Epidermal melanocyte (primary cell): ENCODE data around the gene PROX1.

Source experiments
- DNase-seq: peaks from one replicate; pipeline ENCODE4 v3.0.0; 2011; ENCODE audit warnings: low spot score; ENCODE audit not compliant: insufficient read length

Gene PROX1, protein sequence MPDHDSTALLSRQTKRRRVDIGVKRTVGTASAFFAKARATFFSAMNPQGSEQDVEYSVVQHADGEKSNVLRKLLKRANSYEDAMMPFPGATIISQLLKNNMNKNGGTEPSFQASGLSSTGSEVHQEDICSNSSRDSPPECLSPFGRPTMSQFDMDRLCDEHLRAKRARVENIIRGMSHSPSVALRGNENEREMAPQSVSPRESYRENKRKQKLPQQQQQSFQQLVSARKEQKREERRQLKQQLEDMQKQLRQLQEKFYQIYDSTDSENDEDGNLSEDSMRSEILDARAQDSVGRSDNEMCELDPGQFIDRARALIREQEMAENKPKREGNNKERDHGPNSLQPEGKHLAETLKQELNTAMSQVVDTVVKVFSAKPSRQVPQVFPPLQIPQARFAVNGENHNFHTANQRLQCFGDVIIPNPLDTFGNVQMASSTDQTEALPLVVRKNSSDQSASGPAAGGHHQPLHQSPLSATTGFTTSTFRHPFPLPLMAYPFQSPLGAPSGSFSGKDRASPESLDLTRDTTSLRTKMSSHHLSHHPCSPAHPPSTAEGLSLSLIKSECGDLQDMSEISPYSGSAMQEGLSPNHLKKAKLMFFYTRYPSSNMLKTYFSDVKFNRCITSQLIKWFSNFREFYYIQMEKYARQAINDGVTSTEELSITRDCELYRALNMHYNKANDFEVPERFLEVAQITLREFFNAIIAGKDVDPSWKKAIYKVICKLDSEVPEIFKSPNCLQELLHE

DNA sequence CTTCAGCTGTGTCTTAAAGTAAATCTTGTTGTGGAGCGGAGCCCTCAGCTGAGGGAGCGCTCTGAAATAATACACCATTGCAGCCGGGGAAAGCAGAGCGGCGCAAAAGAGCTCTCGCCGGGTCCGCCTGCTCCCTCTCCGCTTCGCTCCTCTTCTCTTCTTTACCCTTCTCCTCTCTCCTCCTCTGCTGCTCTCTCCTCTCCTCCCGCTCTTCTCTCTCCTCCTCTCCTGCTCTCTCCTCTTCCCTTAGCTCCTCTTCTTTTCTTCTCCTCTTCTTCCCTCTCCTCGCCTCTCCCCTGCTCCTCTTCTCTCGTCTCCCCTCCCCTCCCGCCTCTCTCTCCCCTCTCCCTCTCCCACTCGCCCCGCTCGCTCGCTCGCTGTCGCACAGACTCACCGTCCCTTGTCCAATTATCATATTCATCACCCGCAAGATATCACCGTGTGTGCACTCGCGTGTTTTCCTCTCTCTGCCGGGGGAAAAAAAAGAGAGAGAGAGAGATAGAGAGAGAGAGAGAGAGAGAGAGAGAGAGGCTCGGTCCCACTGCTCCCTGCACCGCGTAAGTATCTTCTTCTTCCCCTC lies at the start of gene PROX1:
Gene PROX1 (plus strand): TSS at position 47 of the 580 bp plus-strand sequence. CDS start 8,563 bp downstream, outside the sequence.
- DNase-seq: no peak

DNA sequence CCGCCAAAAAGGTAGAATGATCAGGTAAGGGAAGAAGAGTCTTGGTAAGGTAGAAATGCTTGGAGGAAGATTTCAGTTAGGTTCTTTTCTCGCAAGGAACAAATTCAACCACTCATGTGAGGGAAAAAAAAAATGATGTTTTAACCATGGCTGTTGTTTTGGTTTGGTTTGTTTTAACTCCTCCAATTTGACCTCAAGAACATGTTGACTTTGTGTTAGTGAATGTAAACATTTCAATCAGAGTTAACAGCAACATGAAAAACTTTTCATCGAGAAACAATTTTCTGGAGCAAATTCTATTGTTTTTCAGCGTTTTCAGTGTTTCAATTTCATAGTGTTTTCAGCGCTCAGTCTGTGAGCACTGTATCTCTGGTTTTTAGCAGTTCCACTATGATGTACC lies 49.0 kb upstream of the PROX1 start:
- DNase-seq: no peak

DNA sequence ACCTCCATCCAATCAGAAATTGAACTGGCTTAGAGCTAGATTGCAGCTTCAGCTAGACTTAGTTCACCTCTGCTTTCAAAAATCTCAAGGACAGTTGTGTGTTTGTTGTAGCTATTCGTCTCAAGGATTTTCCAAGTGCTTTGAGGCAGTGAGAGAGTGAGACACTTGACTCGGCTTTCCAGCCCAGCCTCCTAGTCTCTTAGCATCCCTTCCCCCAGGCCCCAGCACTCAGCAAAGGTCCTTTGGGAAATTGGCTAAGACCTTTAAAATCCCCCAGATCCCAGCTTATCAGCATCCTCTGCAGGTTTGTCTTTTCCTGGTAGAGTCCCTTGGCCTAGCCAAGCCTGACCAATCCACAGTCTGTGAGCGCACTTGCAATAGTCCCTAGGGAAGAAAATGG lies 47.9 kb upstream of the PROX1 start:
- DNase-seq: no peak

DNA sequence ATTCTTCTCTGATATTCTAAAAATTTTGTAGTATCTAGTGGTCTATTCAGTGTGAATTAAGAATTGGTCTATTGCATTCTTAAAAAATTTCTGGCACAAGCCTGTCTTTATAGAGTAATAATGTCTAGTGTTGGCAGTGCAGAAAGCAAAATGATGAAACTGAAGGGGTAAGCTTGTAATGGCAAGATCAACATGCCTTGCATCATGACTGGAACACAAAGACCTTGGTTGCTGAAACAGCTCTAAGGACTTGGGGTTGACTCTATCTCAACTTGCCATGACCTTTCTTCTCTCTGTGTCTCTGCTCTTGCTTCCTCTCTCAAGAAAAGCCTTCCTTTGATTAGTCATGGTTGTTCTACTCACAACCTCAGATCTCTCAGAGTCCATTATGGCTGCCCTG lies 46.8 kb upstream of the PROX1 start:
- DNase-seq: no peak

DNA sequence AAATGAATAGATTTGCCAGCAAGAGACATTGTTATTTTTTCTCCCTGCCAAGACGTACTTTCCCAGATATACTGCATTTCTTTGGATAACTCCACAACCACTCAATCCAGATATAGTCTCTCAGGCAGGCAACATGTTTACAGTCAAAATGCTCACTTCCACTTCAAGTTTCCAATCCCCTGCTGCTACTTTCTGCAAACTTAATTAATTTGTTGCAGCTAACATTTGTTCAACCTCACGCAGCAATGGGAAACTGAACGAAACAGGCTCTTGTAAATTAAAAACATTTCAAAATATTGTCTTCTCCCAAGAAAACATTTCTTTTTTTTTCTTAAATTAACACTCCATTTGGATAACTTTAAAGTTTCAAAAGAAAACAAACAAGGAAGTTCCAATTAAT lies 45.7 kb upstream of the PROX1 start:
- no peak for DNase-seq

DNA sequence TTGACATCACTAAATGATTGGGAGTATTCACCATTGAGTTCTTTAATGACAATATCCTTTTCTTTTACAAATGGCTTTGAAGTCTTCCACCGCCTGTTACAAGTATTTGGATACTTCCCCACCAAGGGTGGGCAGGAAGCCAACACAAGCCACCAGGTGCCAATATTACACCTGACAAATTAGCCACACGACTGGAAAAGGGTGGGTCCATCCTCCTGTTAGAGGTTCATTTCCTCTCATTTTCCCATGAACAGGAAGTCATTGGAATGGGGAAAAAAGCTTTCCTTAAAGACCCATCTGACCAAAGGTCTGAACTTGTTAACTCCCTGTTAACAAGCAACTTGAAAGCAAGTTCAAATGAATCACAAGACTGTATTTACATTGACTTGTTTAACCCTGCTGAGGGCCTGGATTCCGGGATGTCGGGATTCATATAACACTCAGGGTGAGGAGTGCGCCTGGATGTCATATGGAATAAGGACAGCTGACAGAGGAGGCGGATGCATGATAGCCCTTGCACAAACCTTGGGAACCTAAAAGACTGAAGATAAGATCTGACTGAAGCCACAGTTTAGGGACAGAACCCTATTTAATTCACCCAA lies 40.5 kb upstream of the PROX1 start:
- no peak for DNase-seq

DNA sequence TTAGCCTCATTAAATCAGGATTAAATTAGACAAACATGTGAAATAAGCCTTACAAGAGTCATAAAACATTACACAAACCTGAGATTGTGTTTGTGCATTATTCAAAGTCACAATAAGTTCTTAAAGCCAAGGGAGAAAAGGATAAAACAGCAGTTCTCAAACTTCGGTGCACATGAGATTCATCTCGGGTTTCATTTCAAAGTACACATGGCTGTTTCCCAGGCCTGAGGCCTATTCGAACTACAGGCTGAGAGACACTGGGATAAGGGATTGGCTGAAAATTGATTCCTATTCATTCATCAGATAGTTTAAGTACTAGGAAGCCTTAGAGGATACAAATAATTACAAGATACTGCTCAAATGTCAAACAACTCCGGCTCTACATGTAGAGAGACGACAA lies 35.9 kb upstream of the PROX1 start:
- no peak for DNase-seq

DNA sequence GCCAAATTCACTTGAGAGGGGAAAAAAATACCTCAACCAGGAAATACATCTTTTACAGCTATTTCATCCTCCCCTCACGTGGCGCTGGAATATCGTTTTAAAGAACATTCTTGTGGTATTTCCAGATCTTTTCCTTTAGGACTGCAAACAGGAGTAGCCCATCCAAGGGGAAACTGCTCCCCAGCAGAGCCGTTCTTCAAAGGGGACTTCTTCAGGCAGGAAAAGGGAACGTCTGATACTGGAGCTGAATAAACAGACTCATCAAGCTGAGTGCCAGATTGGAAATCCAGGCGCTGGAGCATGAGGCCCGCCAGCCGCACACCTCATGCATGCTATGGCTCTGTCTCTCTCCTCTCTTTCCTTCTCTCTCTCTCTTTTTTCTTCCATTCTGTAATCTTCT lies 34.0 kb upstream of the PROX1 start:
- DNase-seq: no peak

DNA sequence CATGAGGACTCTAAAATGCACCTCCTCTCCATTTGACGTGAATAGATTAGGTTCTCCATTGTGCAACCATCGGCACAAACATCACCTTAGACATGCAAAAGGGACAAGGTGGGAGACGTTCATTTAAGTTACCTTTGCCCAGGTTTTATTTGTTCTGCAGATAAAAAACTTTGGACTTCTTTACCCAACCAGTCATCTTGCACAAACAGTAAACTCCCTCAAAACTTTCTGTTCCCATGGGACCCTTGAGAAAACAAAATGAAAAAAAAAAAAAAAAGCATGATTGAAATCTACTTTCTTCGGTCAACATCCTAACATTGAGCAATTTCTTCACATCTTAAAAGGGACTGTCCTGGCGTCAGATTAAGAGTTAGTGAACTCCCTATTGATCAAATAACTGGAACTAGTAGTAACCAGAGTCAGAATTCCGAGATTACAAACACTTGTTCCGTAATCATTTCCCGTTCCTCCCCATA lies 31.4 kb upstream of the PROX1 start:
- DNase-seq: no peak

DNA sequence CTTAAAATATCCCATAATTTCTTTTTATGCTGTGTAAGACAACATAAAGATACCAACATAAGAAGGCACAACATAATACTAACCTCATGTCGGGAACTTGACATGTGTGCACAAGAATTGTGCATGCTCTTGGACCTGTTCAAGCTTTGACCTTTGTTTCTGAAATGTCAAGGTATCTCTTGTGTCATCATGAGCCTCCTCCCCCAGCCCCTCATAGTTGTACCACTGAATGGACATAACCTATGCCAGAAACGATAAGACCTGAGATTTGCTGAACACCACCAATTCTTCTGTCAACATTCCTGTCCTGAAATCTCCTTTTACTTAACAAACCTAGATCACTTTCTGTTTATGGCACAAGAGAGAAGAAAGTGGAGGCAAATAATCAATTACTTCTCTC lies 29.4 kb upstream of the PROX1 start:
- no peak for DNase-seq

DNA sequence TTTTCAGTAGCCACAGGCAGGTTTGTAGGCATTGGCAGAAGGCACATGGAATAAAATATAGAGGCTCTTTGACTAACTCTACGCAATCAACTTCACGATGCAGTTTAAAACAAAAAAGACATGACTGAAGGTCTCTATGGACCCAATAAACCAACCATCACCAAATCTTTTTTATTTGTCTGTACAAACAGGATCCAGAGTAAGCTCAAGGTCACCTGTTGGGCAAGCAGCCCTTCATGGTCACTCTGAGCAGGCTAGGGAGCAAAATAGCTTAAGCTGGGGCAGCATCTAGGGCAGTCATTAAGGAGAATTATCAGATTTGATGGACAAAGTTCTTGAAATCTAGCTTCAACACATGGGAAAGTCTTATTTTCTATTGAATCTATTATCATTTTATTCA lies 26.8 kb upstream of the PROX1 start:
- no peak for DNase-seq

DNA sequence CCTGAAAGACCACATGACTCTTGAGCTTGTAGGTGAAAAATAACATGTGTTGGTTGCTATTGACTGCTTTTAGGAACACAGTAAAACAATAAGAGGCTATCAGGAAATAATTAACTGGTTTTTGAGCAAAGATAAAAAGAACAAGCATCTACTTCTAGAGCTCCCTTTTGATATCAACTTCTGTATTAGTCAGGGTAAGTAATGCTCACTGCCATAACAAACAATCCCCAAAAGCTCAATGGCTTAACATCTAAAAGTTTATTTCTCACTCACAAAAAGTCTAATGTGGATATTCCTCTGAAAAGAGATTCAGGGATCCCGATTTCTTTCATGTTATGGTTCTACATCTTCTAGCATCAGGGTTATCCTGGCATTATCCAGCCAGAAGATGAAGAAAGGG lies 25.3 kb upstream of the PROX1 start:
- DNase-seq: no peak

DNA sequence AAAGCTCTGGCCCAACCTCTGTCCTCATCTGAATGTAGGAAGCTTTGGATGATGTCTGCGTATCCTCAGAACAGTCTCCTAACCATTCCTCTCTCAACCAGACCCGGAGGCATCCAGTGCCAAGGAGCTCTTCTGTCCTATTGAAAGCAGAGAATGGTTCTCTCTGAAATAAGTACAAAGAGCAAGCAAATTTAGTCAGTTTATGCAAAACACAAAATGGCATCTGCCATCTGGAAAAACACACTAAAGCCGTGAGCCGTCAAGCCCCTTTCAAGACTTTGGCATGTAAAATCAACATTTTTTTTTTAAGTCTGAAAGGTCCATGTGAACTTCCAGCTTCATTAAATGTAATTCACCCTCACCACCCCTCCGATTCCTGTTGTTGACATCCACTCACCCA lies 21.7 kb upstream of the PROX1 start:
- DNase-seq: no peak

DNA sequence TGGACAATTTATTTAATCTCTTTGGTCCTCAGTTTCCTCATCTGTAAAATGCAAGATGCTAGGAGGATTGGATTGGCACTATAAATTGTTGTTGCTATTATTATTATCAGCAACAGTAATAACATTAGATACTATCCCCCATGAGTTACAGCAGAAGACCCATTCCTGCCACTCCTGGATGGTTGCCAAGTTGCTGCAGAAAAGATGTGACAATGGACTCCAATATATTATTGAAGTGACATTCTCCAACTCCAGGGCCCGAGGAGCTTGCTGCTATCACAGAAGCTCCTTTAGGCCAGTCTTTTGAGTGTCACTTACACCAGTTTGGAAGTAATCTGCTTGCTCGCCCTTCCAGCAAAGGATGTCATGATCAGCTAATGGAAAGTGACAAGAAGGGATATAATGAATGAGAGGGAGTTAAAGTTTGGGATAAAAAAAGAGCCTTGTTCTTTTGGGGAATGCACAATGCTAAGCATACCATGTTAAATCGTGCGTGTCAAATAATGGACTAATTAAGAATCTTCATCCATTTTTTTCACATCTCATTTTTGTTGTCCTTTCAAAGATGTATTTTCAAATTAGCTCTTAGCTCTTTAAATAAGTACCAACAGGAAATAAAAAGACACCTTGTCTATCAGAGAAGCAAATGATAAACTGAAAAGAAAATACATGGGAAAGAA lies 19.5 kb upstream of the PROX1 start:
- DNase-seq: no peak

DNA sequence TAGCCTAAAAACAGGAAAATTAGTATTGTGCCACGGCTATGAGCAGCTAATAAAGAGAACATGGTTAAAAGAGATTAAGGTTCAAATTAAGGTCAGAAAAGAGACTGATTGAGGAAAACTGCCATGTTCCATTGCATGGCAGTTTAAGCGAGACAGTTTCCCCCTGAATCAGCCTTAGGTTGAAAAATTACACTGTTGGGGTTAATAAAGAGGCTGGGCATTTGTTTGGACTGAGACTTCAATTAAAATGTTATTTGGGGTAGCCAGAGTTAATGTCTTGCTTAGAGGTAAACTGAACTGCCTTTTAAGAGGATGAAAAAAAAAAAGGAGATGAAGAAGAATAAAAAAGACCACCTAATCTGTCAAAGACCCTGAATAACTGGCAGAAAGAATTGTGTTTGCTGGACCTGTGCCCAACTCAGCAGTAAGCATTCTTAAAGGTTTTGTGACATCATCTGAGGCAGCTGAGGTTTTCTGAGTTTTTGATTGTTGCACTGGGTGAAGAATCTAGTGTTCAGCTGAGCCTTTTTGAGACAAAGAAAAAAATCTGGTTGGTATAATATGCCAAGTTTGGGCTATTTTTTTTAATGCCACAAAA lies 17.7 kb upstream of the PROX1 start:
- no peak for DNase-seq

DNA sequence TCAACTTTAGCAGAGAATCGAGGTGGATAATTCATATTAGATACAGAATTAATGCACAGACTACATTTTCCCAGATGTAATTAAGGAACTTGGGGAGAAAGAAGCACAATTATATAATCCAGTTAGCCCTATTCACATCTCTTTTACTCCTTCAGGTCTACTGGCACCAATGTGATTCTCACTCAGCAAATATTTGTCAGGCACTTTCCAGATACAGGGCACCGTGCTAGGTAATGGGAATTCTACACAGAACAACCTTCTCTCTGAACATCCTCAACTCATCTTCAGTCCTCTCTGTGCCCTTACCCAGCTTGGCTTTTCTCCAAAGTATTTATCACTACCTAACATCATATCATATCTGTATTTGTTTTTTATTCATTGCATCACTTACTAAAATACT lies 15.6 kb upstream of the PROX1 start:
- no peak for DNase-seq

DNA sequence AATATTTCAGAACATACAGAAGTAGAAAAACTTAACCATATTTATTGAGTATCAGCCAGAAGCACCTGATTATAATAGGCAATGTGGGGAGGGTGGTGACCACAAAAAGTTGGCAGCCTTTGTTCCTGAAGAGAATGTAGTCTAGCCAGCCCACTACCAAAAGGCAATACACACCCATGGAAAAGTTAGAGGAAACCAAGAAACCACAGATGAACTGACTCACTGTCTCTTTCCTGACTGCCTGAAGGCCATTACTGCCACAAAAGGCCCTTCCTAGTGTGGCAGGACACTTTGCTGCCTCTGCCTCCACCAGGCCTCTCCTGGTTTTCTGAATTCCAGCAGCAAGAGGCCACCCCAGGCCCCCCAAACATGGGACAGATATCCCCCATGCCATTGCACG lies 14.6 kb upstream of the PROX1 start:
- DNase-seq: no peak

DNA sequence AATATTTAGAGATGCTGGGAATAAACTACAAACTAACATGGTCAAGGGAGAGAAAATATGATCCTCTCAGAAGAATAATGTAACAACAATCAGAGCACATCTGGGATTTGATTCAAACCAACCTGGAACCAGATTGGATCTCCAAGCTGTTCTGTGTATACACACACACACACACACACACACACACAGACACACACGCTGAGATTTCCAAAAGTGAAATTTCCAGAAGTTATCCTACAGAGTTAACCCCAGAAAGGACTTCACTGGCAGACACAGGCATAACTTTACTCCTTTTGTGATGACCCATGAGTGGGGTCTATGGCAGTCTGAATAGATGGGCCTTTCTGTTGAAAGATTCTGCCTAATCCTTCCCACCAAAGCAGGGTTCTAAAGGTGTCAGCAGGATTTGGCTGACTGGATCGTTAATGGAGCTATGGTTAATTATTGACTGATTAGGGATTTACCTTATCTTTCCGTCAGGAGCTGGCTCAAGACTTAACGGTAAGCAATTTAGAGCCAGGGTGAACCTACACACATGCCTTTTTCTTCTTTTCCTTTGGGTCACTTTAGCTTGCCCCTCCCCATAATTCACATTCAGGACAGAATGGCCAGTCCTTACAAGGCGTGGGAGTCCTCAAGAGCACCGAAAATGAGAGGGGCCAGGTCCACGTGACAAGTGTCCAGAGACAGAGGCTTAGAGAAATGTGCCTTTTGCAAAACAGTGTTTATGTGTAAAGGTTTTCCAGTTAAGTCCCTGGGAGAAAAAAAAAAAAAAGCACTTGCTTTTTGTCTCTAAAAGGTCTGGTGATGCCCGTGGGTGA lies 10.9 kb upstream of the PROX1 start:
- no peak for DNase-seq

DNA sequence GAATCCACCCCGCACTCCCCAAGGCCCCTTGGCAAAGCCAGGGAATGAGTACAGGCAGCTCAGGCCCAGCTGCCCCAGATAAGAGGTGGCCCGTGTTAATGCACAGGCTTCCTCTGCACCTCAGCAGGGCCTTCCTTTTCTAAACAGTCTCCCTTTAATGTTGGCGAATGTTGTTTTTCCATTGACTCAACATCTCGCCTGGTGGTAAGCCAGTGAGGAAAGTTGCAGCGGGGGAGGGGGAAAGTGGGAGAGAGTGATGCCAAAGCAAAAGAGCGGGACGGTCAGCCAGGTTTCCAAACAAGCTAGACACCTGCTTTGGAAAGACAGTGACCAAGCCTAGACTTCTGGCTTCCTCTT lies 10.3 kb upstream of the PROX1 start:
- no peak for DNase-seq

DNA sequence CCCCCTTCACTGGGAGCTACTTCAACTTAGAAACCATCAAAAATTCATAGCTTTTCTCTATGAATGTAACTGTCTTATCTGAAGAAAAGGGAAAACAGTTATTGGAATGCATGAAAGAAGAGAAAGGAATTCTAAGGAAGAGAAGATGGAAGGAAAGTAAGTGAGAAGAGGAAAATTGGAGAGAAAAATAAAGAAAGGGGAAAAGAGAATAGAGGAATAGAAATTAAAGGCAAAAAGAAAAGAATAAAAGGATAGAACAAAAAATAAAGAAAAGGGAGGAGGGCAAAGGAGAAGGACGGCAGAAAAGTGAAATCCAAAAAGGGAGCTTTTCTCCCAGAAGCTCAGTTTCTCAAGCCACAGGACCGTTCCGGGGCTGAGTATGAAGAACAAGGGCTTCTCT lies 9.9 kb upstream of the PROX1 start:
- DNase-seq: no peak
